ENCODE results near the gene GLYR1. TPM values are rescaled to one million over a fixed set of nuclear protein-coding genes. Genes with fewer than 3 reads are reported as not detected.

Gene GLYR1
- total and polyA plus RNA-seq, 2 donors (not counting 1 experiment from before 2014, with no cell fraction given), result 34.0 to 137 TPM

DNA sequence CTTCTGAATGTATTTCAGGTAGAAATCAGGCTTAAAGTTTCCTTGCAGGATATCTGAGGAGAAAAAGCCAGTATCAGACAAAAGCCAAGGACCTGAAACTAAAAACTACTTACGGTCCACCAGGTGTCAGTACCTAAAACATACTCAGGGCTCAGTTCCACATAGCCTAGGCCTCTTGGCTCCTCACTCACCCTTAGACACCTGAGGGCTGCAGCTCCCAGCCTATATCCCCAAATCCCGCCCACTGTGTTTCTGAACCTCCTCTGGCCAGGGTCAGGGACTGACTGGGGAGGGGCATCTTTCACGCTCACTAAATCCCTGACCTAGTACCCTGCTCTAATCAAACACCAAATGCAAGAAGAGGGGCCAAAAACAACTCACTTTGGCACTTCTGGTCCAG is 35.8 kb downstream of the GLYR1 start:
- no peak overlapping the region for H3K9ac ChIP-seq (ENCODE audit: low read length)
- no peak overlapping the region for H3K27ac Mint-ChIP-seq
- POLR2A ChIA-PET, result interaction anchor here (0.7 kb wide), 1 partner anchor 54 kb away, joined by 4 read pairs; no protein-coding TSS in a partner anchor

DNA sequence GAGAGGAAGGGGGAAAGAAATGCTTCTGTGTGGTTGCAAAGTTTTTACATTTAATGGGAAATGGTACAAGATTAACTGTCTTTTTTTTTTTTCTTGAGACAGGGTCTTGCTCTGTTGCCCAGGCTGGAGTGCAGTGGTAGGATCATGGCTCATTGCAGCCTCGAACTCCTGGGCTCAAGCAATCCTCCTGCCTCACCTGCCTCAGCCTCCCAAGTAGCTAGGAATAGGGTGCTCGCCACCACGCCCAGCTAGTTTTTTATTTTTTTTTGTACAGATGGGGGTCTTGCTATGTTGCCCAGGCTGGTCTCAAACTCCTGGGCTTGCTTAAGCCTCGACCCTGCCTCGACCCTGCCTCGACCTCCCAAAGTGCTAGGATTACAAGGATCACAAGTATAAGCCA is 40.8 kb downstream of the GLYR1 start:
- intact Hi-C loops (cut with micrococcal nuclease), result no loop called here
- H2AFZ ChIP-seq (ENCODE audit: insufficient read depth, low read depth, low read length, poor library complexity, severe bottlenecking), result no peak overlapping the region
- H3K79me2 ChIP-seq (ENCODE audit: control insufficient read depth, insufficient read depth, low read length), result no peaks in the 10 kb centered on the region
- H3K27ac ChIP-seq (ENCODE audit: low read length in 2 of 2), result no peak overlapping the region
- no peak for DNase-seq
- no peak for ATAC-seq (ENCODE audit: low read depth)
- Mint-ChIP-seq H3K4me3 (no peak overlapping the region), H3K27ac (no peak overlapping the region), H3K27me3 (no peaks in the 10 kb centered on the region), H3K9me3 (ENCODE audit: insufficient read depth) (no peaks in the 10 kb centered on the region), H3K4me1 (peaks cover 12% of the 10 kb centered on the region)
- no peaks in the 10 kb centered on the region for H4K20me1 ChIP-seq (ENCODE audit: control insufficient read depth, insufficient read depth, low read length, poor library complexity, severe bottlenecking)
- TF ChIP-seq, protein P1, sequence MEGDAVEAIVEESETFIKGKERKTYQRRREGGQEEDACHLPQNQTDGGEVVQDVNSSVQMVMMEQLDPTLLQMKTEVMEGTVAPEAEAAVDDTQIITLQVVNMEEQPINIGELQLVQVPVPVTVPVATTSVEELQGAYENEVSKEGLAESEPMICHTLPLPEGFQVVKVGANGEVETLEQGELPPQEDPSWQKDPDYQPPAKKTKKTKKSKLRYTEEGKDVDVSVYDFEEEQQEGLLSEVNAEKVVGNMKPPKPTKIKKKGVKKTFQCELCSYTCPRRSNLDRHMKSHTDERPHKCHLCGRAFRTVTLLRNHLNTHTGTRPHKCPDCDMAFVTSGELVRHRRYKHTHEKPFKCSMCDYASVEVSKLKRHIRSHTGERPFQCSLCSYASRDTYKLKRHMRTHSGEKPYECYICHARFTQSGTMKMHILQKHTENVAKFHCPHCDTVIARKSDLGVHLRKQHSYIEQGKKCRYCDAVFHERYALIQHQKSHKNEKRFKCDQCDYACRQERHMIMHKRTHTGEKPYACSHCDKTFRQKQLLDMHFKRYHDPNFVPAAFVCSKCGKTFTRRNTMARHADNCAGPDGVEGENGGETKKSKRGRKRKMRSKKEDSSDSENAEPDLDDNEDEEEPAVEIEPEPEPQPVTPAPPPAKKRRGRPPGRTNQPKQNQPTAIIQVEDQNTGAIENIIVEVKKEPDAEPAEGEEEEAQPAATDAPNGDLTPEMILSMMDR (IDR thresholded peaks at IDR 0.05), result no peak
- no peak for TF ChIP-seq EZH2 (IDR thresholded peaks at IDR 0.05; ENCODE audit: borderline replicate concordance, insufficient read depth, low read depth, low read length, poor library complexity, severe bottlenecking)
- POLR2A ChIA-PET, result interaction anchor here (0.7 kb wide), 1 partner anchor 8 kb away, joined by 3 read pairs; no protein-coding TSS in a partner anchor
- H3K27me3 ChIP-seq (replicated peaks in 1 of 4; ENCODE audit: control extremely low read depth in 1 of 4, control insufficient read depth in 3 of 4, insufficient read depth in 4 of 4, low read length in 3 of 4), result no peaks in the 10 kb centered on the region
- H3K4me1 ChIP-seq (ENCODE audit: control insufficient read depth in 2 of 2, insufficient read depth in 2 of 2, low read length in 2 of 2), result peaks cover 13% of the 10 kb centered on the region in 2 donors
- H3K4me2 ChIP-seq (replicated peaks; ENCODE audit: low read depth, low read length, poor library complexity, severe bottlenecking), result no peak overlapping the region
- H3K9ac ChIP-seq (ENCODE audit: low read length), result no peak overlapping the region
- CTCF ChIA-PET, result interaction anchor here (0.7 kb wide), 1 partner anchor 78 kb away, joined by 3 read pairs; no protein-coding TSS in a partner anchor
- peaks cover 1 to 28% of the 10 kb centered on the region in 2 experiments for H3K36me3 ChIP-seq (replicated peaks in 1 of 2; ENCODE audit: control extremely low read depth in 1 of 2, control insufficient read depth in 1 of 2, extremely low read depth in 1 of 2, insufficient read depth in 2 of 2, low read length in 1 of 2)
- no peaks in the 10 kb centered on the region for H3K9me3 ChIP-seq (ENCODE audit: control extremely low read depth in 1 of 3, control insufficient read depth in 2 of 3, insufficient read depth in 1 of 3, low read length in 2 of 3)
- 100% methylated on average over 2 of the region's 6 CpGs for WGBS (ENCODE audit: insufficient coverage)
- H3K4me3 ChIP-seq (ENCODE audit: control extremely low read depth in 1 of 5, extremely low read depth in 1 of 5, insufficient read depth in 1 of 5, low read depth in 2 of 5, low read length in 4 of 5), result no peak overlapping the region

More for the DNA sequence above, 35.8 kb downstream of the GLYR1 start:
- ATAC-seq (ENCODE audit: low read depth) (no peak), DNase-seq (no peak)
- Histone ChIP-seq H3K79me2 (ENCODE audit: control insufficient read depth, insufficient read depth, low read length) (no peaks in the 10 kb centered on the region), H3K4me2 (replicated peaks; ENCODE audit: low read depth, low read length, poor library complexity, severe bottlenecking) (no peak overlapping the region), H3K4me1 (ENCODE audit: control insufficient read depth in 2 of 2, insufficient read depth in 2 of 2, low read length in 2 of 2) (no peaks in the 10 kb centered on the region), H3K4me3 (ENCODE audit: control extremely low read depth in 1 of 5, extremely low read depth in 1 of 5, insufficient read depth in 1 of 5, low read depth in 2 of 5, low read length in 4 of 5) (no peak overlapping the region), H4K20me1 (ENCODE audit: control insufficient read depth, insufficient read depth, low read length, poor library complexity, severe bottlenecking) (no peaks in the 10 kb centered on the region), H3K27me3 (replicated peaks in 1 of 4; ENCODE audit: control extremely low read depth in 1 of 4, control insufficient read depth in 3 of 4, insufficient read depth in 4 of 4, low read length in 3 of 4) (no peaks in the 10 kb centered on the region), H3K27ac (ENCODE audit: low read length in 2 of 2) (no peak overlapping the region), H3K9me3 (ENCODE audit: control extremely low read depth in 1 of 3, control insufficient read depth in 2 of 3, insufficient read depth in 1 of 3, low read length in 2 of 3) (no peaks in the 10 kb centered on the region), H3K36me3 (replicated peaks in 1 of 2; ENCODE audit: control extremely low read depth in 1 of 2, control insufficient read depth in 1 of 2, extremely low read depth in 1 of 2, insufficient read depth in 2 of 2, low read length in 1 of 2) (peaks cover 1 to 51% of the 10 kb centered on the region in 2 experiments), H2AFZ (ENCODE audit: insufficient read depth, low read depth, low read length, poor library complexity, severe bottlenecking) (no peak overlapping the region)
- intact Hi-C loops (cut with micrococcal nuclease), result no loop called here
- no peaks in the 10 kb centered on the region for H3K4me1 Mint-ChIP-seq
- no peaks in the 10 kb centered on the region for H3K9me3 Mint-ChIP-seq (ENCODE audit: insufficient read depth)
- no peak overlapping the region for H3K4me3 Mint-ChIP-seq
- CTCF ChIA-PET, result no interaction called here
- WGBS (ENCODE audit: insufficient coverage), result 100% methylated on average over 2 of the region's 3 CpGs
- TF ChIP-seq EZH2 (IDR thresholded peaks at IDR 0.05; ENCODE audit: borderline replicate concordance, insufficient read depth, low read depth, low read length, poor library complexity, severe bottlenecking), result no peak
- TF ChIP-seq, protein P1 (IDR thresholded peaks at IDR 0.05), result no peak
- no peaks in the 10 kb centered on the region for H3K27me3 Mint-ChIP-seq

Measured in B cell (primary cell).